Stimulated activated CD4-positive, alpha-beta T cell treated with anti-CD3 and anti-CD28 coated beads, Interleukin-1b, Interleukin-23, amount 100 ng/mL, for 1 hour (primary cell): ENCODE data around the gene ZFP57.

Source experiments
- DNase-seq, 2 donors: peaks; one replicate each; pipeline ENCODE4 v3.0.0-alpha.2; 2020; ENCODE audit warnings: low read depth in 2 of 2

The ZFP57 gene

GRCh38 chr6:29626948-29627754 is 53.8 kb downstream of the ZFP57 start:
- DNase-seq = no peak

- no peak for DNase-seq
Observed at GRCh38 chr6:29625337-29625930, 55.5 kb downstream of the ZFP57 start.

- no peak for DNase-seq
Observed at GRCh38 chr6:29624520-29624961, 56.4 kb downstream of the ZFP57 start.
